SKM-1 (cell line): Measurements from ENCODE around the gene SETBP1.
A peak's percentile ranks its signal among the peaks of the same experiment; 100 is the strongest.

ENCODE experiments used
- DNase-seq: peaks from one replicate; lab custom pipeline; 2025; ENCODE audit not compliant: unreplicated experiment; lab: John Stamatoyannopoulos, UW

The SETBP1 gene

DNA sequence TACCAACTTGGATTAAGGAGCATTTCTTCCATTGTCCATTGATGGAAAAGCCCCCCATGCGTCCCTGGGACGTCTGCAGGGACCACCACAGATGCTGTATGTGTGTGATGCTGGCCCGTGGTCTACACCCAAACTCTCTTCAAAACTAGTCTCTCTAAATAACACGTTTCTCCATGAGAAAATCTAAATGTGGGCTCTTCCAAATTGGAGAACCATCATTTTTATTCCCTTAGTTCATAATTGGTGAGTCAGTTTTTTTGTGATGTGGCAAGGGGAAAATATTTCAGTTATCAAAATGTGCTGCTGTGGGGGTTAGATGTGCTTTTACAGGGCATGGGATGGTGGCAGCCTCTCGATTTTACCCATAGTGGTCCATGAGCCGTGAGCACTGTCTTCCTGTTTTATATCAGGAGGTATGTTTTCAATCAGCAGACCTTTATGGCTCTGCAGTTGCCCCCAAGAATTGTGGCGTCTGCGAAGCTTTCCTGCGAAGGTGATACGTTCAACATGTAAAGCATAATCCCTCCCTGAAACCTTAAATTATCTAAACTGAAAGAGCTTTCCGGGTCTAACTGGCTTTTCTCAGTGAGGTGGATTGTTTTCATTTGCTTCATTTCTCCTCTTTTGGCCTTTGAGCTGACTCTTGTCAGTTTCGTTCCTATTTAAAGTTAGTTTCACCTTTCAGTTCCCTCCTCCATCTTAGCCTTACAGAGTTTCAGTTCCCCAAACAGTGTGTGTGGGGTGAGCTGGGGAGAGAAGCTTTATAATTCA lies 78.4 kb downstream of the SETBP1 start:
- peak; percentile 31 for DNase-seq

DNA sequence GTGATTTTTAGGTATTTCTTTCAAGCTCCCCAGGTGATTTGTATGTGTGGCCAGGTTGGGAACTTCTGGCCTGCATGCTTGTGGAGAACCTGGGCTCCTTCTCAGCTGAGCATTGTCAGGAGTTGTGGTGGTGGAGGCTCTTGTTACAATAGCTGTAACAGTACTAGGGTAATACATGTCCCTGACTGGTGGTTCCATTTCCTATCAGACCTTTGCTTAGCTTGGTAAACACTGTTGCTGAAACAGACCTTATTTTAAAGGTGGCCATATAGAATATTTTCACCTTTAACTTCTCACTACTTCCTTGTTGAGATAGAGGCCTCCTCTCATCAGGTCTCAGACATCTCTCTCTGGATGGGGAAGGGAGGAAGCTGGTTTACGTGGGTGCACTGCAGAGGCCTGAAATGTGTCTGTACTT lies 79.2 kb downstream of the SETBP1 start:
- DNase-seq = no peak

- DNase-seq = no peak
These were observed 81.1 kb downstream of the SETBP1 start for GRCh38 chr18:44761812-44762211.

DNA sequence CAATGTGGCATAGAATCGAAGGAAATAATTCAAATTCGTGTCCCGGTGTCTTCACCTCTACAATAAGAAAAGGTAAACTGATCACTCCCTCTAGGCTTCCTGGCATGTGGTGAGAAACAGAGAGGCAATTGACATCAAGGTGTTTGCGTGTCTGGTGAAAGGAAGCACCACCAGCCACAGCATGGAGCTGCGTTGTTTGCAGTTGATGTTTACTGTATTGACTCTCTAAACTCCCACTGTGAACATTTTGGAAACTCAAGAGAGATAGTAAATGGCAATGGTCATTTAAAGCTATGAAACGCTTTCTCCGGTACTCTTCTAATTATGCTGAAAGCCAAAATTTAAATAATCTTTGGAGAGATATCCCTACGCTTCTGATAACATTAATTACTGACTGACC lies 82.6 kb downstream of the SETBP1 start:
- no peak for DNase-seq

- DNase-seq = no peak
These were observed 84.2 kb downstream of the SETBP1 start for GRCh38 chr18:44764863-44765262.

DNA sequence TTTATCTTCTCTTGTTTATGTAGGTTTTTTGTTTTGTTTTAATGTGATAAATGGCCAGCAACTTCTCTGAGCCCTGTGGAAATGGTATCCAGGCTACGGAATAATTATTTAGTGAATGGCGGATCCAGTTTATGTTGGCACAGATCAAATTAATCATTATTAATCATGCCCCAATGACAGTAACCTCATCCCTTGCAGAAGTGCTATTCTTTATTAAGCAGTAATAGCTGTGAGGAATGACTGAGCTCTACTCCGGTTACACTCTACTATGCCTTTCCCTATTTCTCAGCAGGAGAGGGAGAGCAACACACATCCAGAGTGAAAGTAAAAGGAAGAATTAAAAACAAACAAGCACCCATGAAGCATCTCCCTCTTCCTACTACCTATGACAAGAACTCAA lies 84.8 kb downstream of the SETBP1 start:
- DNase-seq = no peak

GRCh38 chr18:44766450-44766849 lies 85.8 kb downstream of the SETBP1 start:
- DNase-seq = no peak

DNA sequence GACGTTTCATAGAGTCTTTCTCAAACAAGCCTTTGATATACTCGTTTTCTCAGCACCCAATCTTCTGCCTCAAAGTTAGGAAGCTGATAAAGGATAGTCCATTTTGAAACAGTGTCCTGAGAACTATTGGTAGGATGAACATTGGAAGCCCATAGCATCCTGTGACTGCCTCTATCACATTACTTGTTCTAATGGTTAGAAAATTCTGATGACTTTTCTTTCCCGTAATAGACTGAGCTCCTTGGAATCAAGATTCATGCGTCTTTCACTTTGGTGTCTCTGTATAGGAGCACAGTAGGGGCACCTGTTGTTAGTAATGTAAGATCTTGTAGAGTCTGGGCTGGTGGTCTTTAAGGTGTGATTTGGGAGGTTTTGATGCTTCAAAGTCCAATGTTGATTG lies 87.1 kb downstream of the SETBP1 start:
- DNase-seq = no peak

GRCh38 chr18:44770641-44771040 lies 90.0 kb downstream of the SETBP1 start:
- DNase-seq = no peak

GRCh38 chr18:44771572-44771955 lies 90.9 kb downstream of the SETBP1 start:
- no peak for DNase-seq

DNA sequence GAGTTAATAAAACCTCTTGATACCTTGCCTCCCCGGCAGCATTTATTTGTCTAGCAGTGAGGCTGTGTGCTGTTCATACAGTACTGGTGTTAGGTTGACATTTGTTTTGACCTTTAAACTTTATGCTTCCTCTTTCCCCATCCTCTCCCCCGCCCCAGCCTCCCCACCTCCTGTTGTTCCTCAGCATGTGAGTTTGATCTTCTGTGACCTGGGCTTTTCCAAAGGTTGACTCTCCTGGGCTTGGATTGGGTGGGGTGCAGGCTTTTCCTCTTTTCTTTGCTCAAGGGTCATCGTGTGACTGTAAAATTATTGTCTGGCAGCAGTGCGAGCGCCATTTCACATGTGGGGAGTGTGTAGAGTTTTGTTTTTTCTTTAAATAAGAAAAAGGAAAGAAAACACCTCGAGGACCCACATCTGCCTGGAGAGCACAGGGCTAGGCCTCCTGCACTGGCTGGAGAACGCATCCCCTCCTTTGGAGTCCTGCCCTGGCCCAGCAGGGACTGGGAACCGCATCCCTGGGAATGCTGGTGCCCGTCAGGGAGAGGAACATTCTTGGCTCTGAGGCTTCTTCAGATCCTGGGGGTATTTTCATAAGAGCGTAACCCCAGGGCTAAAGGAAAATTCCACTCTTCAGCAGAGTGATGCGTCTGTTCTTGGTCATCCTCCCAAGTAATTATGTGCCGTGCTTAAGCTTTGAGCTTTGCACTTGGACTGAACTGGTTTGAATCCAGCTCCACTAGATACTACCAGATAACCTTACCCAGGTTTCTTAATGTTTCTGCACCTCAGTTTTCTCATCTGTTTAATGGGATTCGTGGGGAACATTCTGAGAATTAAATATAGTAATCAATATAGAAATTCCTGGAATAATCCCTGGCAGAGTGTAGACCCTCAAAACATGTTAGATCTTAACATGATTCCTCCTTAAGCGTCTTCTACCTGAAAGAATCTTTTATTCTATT lies 91.5 kb downstream of the SETBP1 start:
- DNase-seq = peak; percentile 12

GRCh38 chr18:44773640-44774155 lies 93.0 kb downstream of the SETBP1 start:
- no peak for DNase-seq

- no peak for DNase-seq
These were observed 93.5 kb downstream of the SETBP1 start for GRCh38 chr18:44774191-44774590.

GRCh38 chr18:44777457-44778192 lies 96.9 kb downstream of the SETBP1 start:
- no peak for DNase-seq

GRCh38 chr18:44778788-44779187 lies 98.1 kb downstream of the SETBP1 start:
- no peak for DNase-seq

GRCh38 chr18:44779753-44780292 lies 99.1 kb downstream of the SETBP1 start:
- no peak for DNase-seq

DNA sequence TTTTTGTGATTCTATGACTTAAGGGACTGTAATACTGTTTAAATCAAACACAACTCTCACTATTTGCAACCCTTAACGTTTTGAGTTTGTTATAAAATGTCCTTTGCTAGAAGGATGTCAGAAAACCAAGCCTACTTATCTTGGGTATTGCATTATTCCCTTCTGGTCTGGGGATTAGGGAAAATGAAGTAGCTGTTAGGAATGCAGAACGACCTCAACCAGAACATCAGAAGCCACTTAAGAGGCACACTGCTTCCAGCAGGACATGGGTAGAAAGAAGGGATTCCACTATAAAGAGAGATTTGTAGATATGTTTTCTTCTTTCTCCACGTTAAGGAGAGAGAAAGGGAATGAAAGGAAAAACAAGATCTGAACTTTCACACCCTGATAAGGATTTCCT lies 101.2 kb downstream of the SETBP1 start:
- no peak for DNase-seq

DNA sequence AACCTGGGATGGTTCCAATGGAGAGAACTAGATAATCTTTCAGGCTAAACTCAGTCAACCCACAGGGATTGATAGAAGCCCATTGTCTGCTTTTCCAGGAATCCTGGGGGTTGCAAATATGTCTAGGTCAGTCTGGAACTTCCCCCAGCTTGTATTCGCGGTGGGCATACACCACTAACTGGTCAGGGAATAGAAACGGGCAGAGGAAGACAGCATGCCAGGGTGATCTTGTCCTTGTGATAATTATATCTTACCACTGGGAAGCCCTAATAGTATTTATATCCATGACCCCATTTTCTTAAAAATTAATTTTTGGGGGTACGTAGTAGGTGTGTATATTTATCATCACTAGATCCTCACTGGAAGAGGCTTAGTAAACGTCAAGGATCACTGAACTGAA lies 101.9 kb downstream of the SETBP1 start:
- no peak for DNase-seq

DNA sequence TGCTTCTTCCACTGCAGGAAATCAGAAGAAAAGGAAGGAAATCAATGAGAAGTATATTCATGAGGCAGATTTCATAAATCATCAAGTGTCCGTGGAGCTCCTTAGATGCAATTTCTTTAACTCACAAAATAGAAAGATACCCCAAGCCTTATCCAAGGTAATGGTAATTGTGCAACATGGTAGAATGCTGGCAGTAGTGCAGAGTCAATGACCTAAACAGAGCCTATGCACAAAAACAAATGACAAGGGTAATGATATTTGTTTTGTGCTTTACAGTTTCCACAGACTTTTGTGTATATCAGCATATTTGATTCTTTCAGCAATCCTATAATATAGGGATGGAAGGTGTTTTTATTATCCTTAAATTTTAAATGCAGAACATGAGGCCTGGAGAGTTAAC lies 102.7 kb downstream of the SETBP1 start:
- DNase-seq = no peak

GRCh38 chr18:44786257-44786656 lies 105.6 kb downstream of the SETBP1 start:
- DNase-seq = no peak

GRCh38 chr18:44786688-44787087 lies 106.0 kb downstream of the SETBP1 start:
- no peak for DNase-seq
